NK-92 treated with Interleukin-12 subunit alpha and Interleukin-12 subunit beta, amount 100 ng/mL, for 24 hours (cell line): ENCODE data around the gene RNF130.
"Not testable (repeated sequence)": the region's sequence is repeated elsewhere in the genome, so short reads cannot be mapped to it uniquely, and the experiment has no call there.

Experiments used
- DNase-seq: peaks from one replicate; lab custom pipeline; 2025; lab: John Stamatoyannopoulos, UW

RNF130 gene

GRCh38 chr5:179974246-179974945 is 97.2 kb downstream of the RNF130 start:
- no peak for DNase-seq

GRCh38 chr5:179973391-179973790 is 98.2 kb downstream of the RNF130 start:
- no peak for DNase-seq

- no peak for DNase-seq
Measured at GRCh38 chr5:179969110-179969509, 102.4 kb downstream of the RNF130 start.

GRCh38 chr5:179967489-179967888 is 104.1 kb downstream of the RNF130 start:
- no peak for DNase-seq

GRCh38 chr5:179964015-179964414 is 107.5 kb downstream of the RNF130 start:
- DNase-seq = no peak

- no peak for DNase-seq
Measured at GRCh38 chr5:179963375-179963774, 108.2 kb downstream of the RNF130 start.

GRCh38 chr5:179960204-179960831 is 111.2 kb downstream of the RNF130 start:
- DNase-seq = no peak

- no peak for DNase-seq
Measured at GRCh38 chr5:179959641-179960040, 111.9 kb downstream of the RNF130 start.

GRCh38 chr5:179959118-179959517 is 112.4 kb downstream of the RNF130 start:
- not testable (repeated sequence) for DNase-seq

- DNase-seq = no peak
Measured at GRCh38 chr5:179955630-179956029, 115.9 kb downstream of the RNF130 start.

GRCh38 chr5:179955062-179955461 is 116.5 kb downstream of the RNF130 start:
- DNase-seq = no peak

- no peak for DNase-seq
Measured at GRCh38 chr5:179954434-179954833, 117.1 kb downstream of the RNF130 start.

GRCh38 chr5:179953987-179954386 is 117.6 kb downstream of the RNF130 start:
- no peak for DNase-seq

GRCh38 chr5:179936976-179937681 is 134.4 kb downstream of the RNF130 start:
- DNase-seq = no peak

GRCh38 chr5:179930788-179931473 is 140.6 kb downstream of the RNF130 start:
- DNase-seq = no peak

GRCh38 chr5:179927824-179928223 is 143.7 kb downstream of the RNF130 start:
- no peak for DNase-seq

GRCh38 chr5:179926657-179927056 is 144.9 kb downstream of the RNF130 start:
- DNase-seq = no peak

- no peak for DNase-seq
Measured at GRCh38 chr5:179923436-179923835, 148.1 kb downstream of the RNF130 start.

- DNase-seq = no peak
Measured at GRCh38 chr5:179920175-179920574, 151.4 kb downstream of the RNF130 start.

GRCh38 chr5:179919487-179920060 is 152.0 kb downstream of the RNF130 start:
- DNase-seq = no peak

GRCh38 chr5:179918742-179919486 is 152.6 kb downstream of the RNF130 start:
- no peak for DNase-seq
